GM20431 (cell line): ENCODE results near the gene CLTCL1.
"Not testable (repeated sequence)": the region's sequence is repeated elsewhere in the genome, so short reads cannot be mapped to it uniquely, and the experiment has no call there.

Experiments used
- in situ Hi-C: fragments of 300-500 bp; cut with MseI, MboI; formaldehyde crosslinking; loops from one replicate; pipeline ENCODE4 v1.15.0; 2020; ENCODE audit warnings: low sequenced_read_pairs; ENCODE audit not compliant: unreplicated experiment

Gene CLTCL1

GRCh38 chr22:19291580-19292457 lies at the start of gene CLTCL1:
CLTCL1 (minus strand) TSS chr22:19291719; CDS start chr22:19291641, 78 bp downstream.
- in situ Hi-C loops, result no loop called here

- in situ Hi-C loops, result no loop called here
These were observed 45.6 kb upstream of the CLTCL1 start for GRCh38 chr22:19337137-19337536.

- in situ Hi-C loops, result no loop called here
These were observed 44.9 kb upstream of the CLTCL1 start for GRCh38 chr22:19336133-19337075.

GRCh38 chr22:19331975-19332374 lies 40.5 kb upstream of the CLTCL1 start:
- in situ Hi-C loops, result no loop called here

GRCh38 chr22:19331474-19331873 lies 40.0 kb upstream of the CLTCL1 start:
- in situ Hi-C loops, result no loop called here

- in situ Hi-C loops, result no loop called here
These were observed 39.4 kb upstream of the CLTCL1 start for GRCh38 chr22:19330865-19331418.

GRCh38 chr22:19330205-19330604 lies 38.7 kb upstream of the CLTCL1 start:
- in situ Hi-C loops, result not testable (repeated sequence)

- in situ Hi-C loops, result no loop called here
These were observed 37.9 kb upstream of the CLTCL1 start for GRCh38 chr22:19329454-19329853.

- in situ Hi-C loops, result no loop called here
These were observed 33.9 kb upstream of the CLTCL1 start for GRCh38 chr22:19325296-19325948.

- in situ Hi-C loops, result not testable (repeated sequence)
These were observed 31.9 kb upstream of the CLTCL1 start for GRCh38 chr22:19323420-19323819.

GRCh38 chr22:19321757-19322156 lies 30.2 kb upstream of the CLTCL1 start:
- in situ Hi-C loops, result no loop called here

GRCh38 chr22:19320136-19320535 lies 28.6 kb upstream of the CLTCL1 start:
- in situ Hi-C loops, result not testable (repeated sequence)

- in situ Hi-C loops, result no loop called here
These were observed 27.8 kb upstream of the CLTCL1 start for GRCh38 chr22:19319281-19319680.

GRCh38 chr22:19317865-19318264 lies 26.3 kb upstream of the CLTCL1 start:
- in situ Hi-C loops, result no loop called here

- in situ Hi-C loops, result no loop called here
These were observed 16.4 kb upstream of the CLTCL1 start for GRCh38 chr22:19307872-19308271.

GRCh38 chr22:19306535-19306934 lies 15.0 kb upstream of the CLTCL1 start:
- in situ Hi-C loops, result not testable (repeated sequence)

- in situ Hi-C loops, result no loop called here
These were observed 13.0 kb upstream of the CLTCL1 start for GRCh38 chr22:19304547-19304946.

- in situ Hi-C loops, result no loop called here
These were observed 12.3 kb upstream of the CLTCL1 start for GRCh38 chr22:19303785-19304184.

GRCh38 chr22:19295733-19296132 lies 4.2 kb upstream of the CLTCL1 start:
- in situ Hi-C loops, result no loop called here
